Motor neuron (in vitro differentiated cells): ENCODE results near the gene RCAN1. TPM values are rescaled to one million over a fixed set of nuclear protein-coding genes. Genes with fewer than 3 reads are reported as not detected.
"Not testable (repeated sequence)": the region's sequence is repeated elsewhere in the genome, so short reads cannot be mapped to it uniquely, and the experiment has no call there.

Experiments
- ATAC-seq, 8 experiments: fragments of 200-7000 bp; cut with Tn5 transposase; replicated peaks in 6 of 8; 2 replicates each; pipeline ENCODE4 v1.8.0; 2021; ENCODE audit warnings: mild to moderate bottlenecking in 8 of 8, moderate library complexity in 8 of 8
- H3K27ac ChIP-seq, 2 donors: fragments of 250-450 bp; sonication (Bioruptor Pico); 2 replicates each; pipeline ENCODE4 v1.9.0; 2021; ENCODE audit warnings: antibody characterized with exemption in 2 of 2, mild to moderate bottlenecking in 2 of 2, moderate library complexity in 1 of 2
- H3K4me1 ChIP-seq, 2 donors: fragments of 250-450 bp; sonication (Bioruptor Pico); replicated peaks in 1 of 2; 2 replicates each; pipeline ENCODE4 v1.6.1; 2021; ENCODE audit warnings: antibody characterized with exemption in 2 of 2, mild to moderate bottlenecking in 2 of 2, moderate library complexity in 1 of 2
- H3K4me3 ChIP-seq, 5 donors: fragments of 250-450 bp; sonication (Bioruptor Pico); 2 replicates each; pipeline ENCODE4 v1.9.0; 2021; ENCODE audit warnings: antibody characterized with exemption in 5 of 5, mild to moderate bottlenecking in 5 of 5, moderate library complexity in 4 of 5
- WGBS, 10 experiments: fragments of 450-650 bp; shearing (Covaris generic); methylation state at CpG; one replicate each; pipeline ENCODE4 v1.0.0; 2022; 5-methylcytosine and 5-hydroxymethylcytosine counted together
- in situ Hi-C, 9 experiments: fragments of 400-800 bp; cut with MboI; loops; one replicate each; pipeline ENCODE4 v1.15.0; 2021; ENCODE audit warnings: low sequenced_read_pairs in 9 of 9, low pct_unique_long_range_greater_than_20kb in 2 of 9; ENCODE audit not compliant: unreplicated experiment in 9 of 9
- total RNA-seq, 8 experiments: library from RNA; unstranded; fragments of 300-600 nt; gene quantifications; 2 replicates each; pipeline versions ENCODE4 v1.2.3 to v1.2.4, GENCODE V29; 2022

Gene RCAN1
- total RNA-seq, 8 experiments from 2014 or later, result 10.3 to 280 (median 22.7) TPM

DNA sequence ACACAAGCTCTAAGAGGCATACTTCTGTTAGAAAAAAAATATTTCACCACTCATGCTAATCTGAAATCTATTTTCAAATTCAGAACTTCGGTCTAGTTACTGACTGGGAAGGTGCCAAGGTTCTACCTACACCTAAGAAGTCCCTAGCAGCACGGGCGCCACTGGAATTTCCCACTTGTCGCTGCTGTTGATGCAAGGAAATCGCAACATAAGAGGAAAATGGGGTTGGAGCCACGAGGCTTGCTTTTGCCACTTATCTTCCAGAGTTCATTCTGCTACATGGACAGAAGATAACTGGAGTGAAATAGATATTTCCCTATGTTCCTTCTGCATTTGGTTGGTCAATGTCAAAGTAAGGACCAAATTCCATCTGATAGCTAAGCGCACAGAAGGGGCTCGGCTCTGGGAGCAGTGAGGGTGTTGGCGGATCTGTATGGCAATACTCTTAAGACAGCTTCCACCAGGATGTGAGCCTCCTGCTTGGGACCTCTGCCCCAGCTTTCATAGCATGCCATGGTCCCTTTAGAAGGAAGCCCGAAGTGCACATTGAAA is 47.2 kb downstream of the RCAN1 start:
- H3K4me1 ChIP-seq, result no peaks in the 10 kb centered on the region
- in situ Hi-C loops, result no loop called here
- H3K27ac ChIP-seq, result no peak overlapping the region
- H3K4me3 ChIP-seq, result no peak overlapping the region
- no peak for ATAC-seq
- 75 to 100% (median 90%) methylated on average over 3 to 10 of the region's 10 CpGs; no CpG with 5 or more reads in 1 of the 10 experiments for WGBS, 10 experiments

DNA sequence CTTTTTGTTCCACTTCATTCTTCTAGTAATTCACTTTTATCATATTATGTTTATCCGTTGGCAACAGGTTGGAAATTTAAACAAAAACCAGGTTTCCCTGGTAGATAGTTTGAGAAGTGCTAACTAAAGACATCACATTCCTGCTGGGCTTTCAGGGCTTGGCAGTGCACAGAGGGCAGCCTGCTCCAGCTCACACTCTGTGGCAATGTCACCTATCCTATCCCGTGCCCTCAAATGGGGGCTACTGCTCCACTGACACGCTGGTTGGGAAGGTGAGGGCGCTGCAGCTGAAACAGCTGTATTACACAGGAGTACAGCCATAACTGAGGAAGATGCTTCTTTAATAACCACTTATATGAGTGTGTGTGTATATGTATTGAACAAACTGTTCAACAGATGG is 49.7 kb downstream of the RCAN1 start:
- WGBS, 10 experiments, result 76 to 100% (median 100%) methylated on average over 1 to 3 of the region's 4 CpGs; no CpG with 5 or more reads in 3 of the 10 experiments
- no peaks in the 10 kb centered on the region for H3K4me1 ChIP-seq
- in situ Hi-C loops, result no loop called here
- H3K27ac ChIP-seq, result no peak overlapping the region
- no peak for ATAC-seq
- no peak overlapping the region for H3K4me3 ChIP-seq

DNA sequence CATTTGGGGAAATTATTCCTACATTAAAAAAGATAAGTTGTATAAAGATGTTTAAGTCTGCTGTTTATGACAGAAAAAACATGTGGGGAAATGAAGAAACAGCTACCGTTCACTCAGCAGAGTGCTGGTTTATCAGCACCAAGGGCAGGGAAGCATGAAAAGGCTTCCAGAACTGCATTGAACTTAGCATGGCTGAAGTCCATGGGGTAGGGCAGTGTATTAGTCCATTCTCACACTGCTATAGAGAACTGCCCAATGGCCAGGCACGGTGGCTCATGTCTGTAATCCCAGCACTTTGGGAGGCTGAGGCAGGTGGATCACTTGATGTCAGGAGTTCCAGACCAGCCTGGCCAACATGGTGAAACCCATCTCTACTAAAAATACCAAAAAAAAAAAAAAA is 51.5 kb downstream of the RCAN1 start:
- in situ Hi-C loops, H3K4me1 ChIP-seq, H3K27ac ChIP-seq, H3K4me3 ChIP-seq, ATAC-seq: not testable (repeated sequence)
- 67 to 100% (median 90%) methylated on average over 1 to 2 of the region's 2 CpGs; no CpG with 5 or more reads in 2 of the 10 experiments for WGBS, 10 experiments

DNA sequence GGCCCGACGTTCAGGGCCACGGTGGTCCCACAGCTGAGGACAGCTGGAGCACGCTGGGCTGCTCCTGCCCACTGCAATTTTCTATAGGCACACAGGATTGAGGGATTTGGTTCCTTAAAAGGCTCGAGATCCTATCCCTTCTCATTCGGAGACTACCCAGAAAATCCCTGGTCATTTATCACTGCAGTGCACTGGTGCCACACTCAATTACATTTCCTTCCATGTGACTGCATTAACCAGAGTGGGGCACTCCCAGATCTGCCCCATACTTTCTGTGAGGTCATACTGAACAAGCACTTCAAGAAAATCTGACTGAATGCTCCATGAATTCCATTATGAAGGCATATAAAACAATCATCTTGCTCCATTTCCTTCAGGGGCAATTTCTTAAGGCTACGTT is 53.1 kb downstream of the RCAN1 start:
- peak in 7 of 8 experiments; percentile 30 to 85 (median 45) for ATAC-seq
- no peaks in the 10 kb centered on the region for H3K4me1 ChIP-seq
- in situ Hi-C loops, result no loop called here

DNA sequence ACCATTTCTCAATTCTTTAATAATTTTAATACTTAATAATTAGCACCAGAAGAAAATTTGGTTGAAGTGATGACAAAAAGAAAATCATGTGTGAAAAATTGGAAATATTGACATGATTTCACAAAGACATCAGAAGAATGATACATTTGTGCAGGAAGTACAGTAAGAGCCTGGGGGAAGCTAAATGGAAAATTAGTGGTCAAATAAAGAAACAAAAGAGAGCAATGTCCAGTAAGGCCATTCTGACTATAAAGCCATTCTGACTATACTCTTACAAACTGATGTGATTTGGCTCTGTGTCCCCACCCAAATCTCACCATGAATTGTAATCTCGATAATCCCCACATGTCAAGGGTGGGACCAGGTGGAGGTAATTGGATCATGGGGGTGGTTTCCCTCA is 54.3 kb downstream of the RCAN1 start:
- H3K27ac ChIP-seq, result no peak overlapping the region
- H3K4me3 ChIP-seq, result no peak overlapping the region
- no peaks in the 10 kb centered on the region for H3K4me1 ChIP-seq
- in situ Hi-C loops, result no loop called here
- 0% methylated on average over 1 of the region's 1 CpG; no CpG with 5 or more reads in 9 of the 10 experiments for WGBS, 10 experiments
- ATAC-seq, result no peak

More for the DNA sequence above, 53.1 kb downstream of the RCAN1 start:
- WGBS, 10 experiments, result 50 to 100% (median 75%) methylated on average over 1 to 6 of the region's 7 CpGs; no CpG with 5 or more reads in 1 of the 10 experiments
- Histone ChIP-seq H3K4me3 (no peak overlapping the region), H3K27ac (no peak overlapping the region)

DNA sequence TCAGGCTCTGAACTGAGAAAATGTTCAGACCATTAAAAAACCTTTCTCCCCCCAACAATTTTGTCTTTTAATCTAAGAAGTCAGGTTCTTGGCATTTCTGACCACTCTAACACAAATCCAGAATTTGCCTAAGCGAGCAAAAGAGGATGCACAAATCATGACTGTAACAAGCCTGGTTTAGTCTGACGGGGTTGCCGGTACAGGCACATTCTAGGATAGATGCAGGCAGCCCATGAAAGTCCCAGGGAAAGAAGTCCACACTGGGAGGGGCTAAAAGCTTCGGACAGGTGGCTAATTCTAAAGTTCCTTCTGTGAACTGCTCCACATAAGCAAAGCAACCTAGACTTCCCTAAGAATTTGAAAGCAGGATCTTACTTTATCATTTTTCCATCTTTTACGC is 54.9 kb downstream of the RCAN1 start:
- Histone ChIP-seq H3K27ac (no peak overlapping the region), H3K4me1 (no peaks in the 10 kb centered on the region), H3K4me3 (no peak overlapping the region)
- in situ Hi-C loops, result no loop called here
- WGBS, 10 experiments, result 72 to 100% (median 90%) methylated on average over 1 to 5 of the region's 5 CpGs
- ATAC-seq, result no peak

DNA sequence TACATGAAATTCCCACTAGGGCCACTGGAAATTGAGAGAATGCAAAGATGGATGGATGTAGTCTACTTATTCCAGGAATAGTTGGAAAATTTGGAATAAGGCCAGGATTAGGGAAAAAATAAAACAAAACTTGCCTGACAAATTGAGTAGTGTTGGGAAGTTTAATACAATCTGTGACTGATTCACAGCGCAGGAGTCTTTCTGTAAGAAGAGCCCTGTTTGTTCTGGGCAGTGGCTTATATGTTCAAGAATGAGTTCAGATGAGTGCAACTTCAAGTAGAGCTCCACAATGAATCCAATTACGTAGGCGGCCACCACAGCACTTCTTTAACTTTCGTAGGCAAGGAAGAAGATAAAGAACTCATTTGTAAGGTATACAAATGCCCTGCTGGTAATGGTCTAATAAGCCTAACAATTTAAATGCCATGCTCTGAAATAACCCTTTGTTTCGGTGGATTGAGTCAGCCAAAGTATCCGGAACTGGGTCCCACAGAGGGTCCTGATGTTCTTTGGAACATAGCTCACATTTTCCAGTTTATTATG is 55.8 kb downstream of the RCAN1 start:
- in situ Hi-C loops, result no loop called here
- Histone ChIP-seq H3K4me3 (no peak overlapping the region), H3K4me1 (no peaks in the 10 kb centered on the region), H3K27ac (no peak overlapping the region)
- WGBS, 10 experiments, result 33 to 97% (median 83%) methylated on average over 1 to 6 of the region's 6 CpGs; no CpG with 5 or more reads in 1 of the 10 experiments
- ATAC-seq, result peak in 4 of 8 experiments; percentile 18 to 48 (median 34)

DNA sequence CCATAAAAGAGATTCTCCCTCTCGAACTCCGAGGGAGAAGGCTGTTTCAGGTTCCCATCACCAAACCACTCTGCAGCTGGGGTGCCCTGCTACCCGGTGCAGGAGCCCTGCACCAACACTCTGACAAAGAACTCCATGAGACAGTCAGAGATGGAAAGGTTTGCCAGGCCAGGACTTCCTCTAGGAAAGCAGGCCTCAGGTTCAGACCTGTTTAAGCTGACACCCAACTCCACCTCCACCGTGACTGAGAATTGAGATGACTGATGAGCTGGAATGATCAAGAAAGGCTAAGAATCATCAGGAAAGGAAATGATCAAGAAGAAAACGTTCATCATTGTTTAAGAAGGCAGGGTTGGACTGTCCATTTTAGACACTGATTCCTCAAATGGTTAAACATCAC is 56.7 kb downstream of the RCAN1 start:
- no peak for ATAC-seq
- no peaks in the 10 kb centered on the region for H3K4me1 ChIP-seq
- 60 to 100% (median 85%) methylated on average over 1 to 5 of the region's 5 CpGs for WGBS, 10 experiments
- no peak overlapping the region for H3K27ac ChIP-seq
- H3K4me3 ChIP-seq, result no peak overlapping the region
- in situ Hi-C loops, result no loop called here

DNA sequence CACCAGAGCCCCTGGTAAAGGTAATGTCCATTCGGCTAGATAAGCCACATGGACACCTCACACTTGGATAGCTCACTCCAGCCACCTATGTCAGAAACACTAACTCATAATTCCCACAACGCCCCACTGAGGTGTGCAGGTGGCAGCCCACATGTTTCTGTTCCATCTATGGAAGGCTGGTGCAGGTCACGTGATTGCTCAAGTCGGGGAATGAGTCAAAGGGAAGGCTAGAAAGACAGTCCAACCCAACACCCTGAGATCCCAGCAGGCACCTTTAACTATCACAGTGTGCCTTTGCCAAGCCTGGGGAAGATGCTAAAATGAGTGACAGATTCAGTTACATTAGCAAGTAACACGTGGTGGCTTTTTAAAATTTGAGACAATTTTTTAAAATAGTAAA is 57.7 kb downstream of the RCAN1 start:
- no peaks in the 10 kb centered on the region for H3K4me1 ChIP-seq
- no peak overlapping the region for H3K27ac ChIP-seq
- 33 to 83% (median 68%) methylated on average over 1 to 5 of the region's 5 CpGs; no CpG with 5 or more reads in 1 of the 10 experiments for WGBS, 10 experiments
- no peak overlapping the region for H3K4me3 ChIP-seq
- in situ Hi-C loops, result no loop called here
- ATAC-seq, result no peak

DNA sequence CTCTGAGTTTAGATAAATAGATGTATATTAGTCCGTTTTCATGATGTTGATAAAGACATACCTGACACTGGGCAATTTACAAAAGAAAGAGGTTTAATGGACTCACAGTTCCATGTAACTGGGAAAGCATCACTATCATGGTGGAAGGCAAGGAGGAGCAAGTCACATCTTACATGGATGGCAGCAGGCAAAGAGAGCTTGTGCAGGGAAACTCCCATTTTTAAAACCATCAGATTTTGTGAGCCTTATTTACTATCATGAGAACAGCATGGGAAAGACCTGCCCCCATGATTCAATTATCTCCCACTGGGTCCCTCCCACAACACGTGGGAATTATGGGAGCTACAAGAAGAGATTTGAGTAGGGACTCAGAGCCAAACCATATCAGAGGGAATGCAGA is 60.2 kb downstream of the RCAN1 start:
- H3K4me1 ChIP-seq, in situ Hi-C loops: not testable (repeated sequence)

DNA sequence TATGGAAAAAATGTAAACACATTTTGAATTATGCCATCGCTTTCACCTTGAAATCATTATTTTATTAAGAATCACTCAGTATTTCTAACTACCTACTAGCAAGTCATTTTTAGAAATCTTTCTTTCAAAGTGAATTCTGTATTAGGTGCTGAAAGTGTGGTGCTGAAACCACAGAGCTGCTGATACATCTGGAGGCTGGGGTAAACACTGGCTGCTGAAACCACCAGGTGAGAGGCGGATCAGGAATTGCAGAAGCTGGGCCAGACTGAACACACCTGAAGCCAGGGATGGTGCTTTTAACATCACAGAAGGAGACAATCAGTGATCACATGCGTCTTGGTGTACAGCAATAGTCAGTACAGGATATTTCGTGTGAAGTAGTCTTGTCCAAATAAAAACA is 60.7 kb downstream of the RCAN1 start:
- no peak overlapping the region for H3K4me3 ChIP-seq
- in situ Hi-C loops, result no loop called here
- no peak for ATAC-seq
- no peak overlapping the region for H3K27ac ChIP-seq
- no peaks in the 10 kb centered on the region for H3K4me1 ChIP-seq
- 80 to 100% (median 97%) methylated on average over 1 to 4 of the region's 4 CpGs; no CpG with 5 or more reads in 1 of the 10 experiments for WGBS, 10 experiments

More for the DNA sequence above, 60.2 kb downstream of the RCAN1 start:
- H3K27ac ChIP-seq, ATAC-seq, H3K4me3 ChIP-seq: not testable (repeated sequence)
- WGBS, 10 experiments, result 70 to 100% (median 100%) methylated on average over 1 to 2 of the region's 2 CpGs; no CpG with 5 or more reads in 5 of the 10 experiments

DNA sequence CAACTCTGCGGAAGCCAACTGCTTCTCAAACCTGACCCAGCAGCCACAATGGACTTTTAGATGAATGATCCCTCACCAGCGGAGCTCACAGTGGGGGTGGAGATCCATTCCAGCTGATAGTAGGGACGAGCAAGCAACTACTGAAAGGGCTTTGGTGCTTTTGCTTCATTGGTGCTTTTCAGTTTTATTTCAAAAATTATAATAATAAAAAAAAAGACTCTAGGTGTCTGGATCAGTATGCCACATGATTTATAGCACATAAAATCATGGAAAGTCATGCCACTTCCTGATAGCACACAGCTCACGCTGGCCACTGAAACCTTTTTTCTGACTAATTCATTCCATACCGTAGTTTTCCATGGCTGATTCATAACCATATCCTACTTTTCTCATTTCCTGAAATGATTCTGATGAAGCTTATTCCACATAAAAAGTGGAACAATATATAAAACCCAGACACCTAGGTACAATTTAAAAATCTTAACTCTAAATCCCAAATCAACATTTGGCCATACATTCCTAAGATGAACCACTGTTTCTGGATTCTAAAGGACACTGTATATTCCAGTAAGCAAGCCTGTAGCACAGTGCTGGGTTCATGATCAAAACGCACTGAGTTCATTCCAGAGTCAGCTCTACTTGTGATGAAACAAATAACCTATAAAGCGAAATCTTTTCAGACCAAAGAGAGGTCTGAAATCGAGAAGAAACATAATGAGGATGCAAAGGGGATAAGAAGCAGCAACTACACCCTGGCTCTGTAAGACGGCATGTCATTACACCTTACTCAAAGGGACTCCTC is 61.6 kb downstream of the RCAN1 start:
- in situ Hi-C loops, result no loop called here
- ATAC-seq, result peak in 5 of 8 experiments; percentile 51 to 78 (median 63)
- no peaks in the 10 kb centered on the region for H3K4me1 ChIP-seq
- H3K4me3 ChIP-seq, result no peak overlapping the region
- WGBS, 10 experiments, result 22 to 95% (median 64%) methylated on average over 3 to 8 of the region's 9 CpGs
- H3K27ac ChIP-seq, result no peak overlapping the region

DNA sequence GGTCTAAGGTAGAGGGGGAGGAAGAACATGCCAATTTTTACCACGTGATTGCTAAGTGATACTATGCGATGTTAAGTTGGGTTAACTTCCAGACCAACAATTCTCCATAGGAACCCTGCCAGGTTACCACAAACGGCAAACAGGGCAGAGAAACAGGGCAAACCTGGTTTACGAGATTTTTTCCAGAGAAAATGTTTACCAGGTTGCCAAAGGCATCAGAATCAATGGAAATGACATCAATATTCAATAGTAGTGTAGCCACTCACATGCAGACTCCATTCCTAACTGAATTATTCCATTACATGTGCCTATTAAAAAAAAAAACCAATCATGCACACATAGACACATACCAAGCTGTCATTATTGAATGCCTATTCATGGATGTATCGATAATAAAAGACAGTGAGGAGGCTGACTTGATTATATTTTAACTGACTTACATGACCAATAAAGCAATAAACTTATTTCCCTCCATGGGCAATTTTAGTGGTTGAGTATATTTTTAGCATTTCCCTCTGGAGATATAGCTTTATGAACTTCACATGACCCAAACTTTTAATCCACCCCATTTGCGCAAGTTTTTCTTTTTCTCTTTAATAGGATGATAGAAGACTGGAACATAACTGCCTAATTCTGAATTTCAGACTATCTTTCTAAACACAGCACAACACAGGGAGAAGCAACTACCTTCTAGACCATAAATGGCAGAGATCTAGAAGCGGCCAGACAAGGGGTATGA is 62.4 kb downstream of the RCAN1 start:
- H3K27ac ChIP-seq, result no peak overlapping the region
- H3K4me3 ChIP-seq, result no peak overlapping the region
- H3K4me1 ChIP-seq, result no peaks in the 10 kb centered on the region
- in situ Hi-C loops, result no loop called here
- 59 to 93% (median 79%) methylated on average over 1 to 6 of the region's 7 CpGs; no CpG with 5 or more reads in 1 of the 10 experiments for WGBS, 10 experiments
- ATAC-seq, result peak in 3 of 8 experiments; percentile 16 to 78 (median 28)
